ENCODE measurements around the gene PLEKHA7. TPM values are rescaled to one million over a fixed set of nuclear protein-coding genes. Genes with fewer than 3 reads are reported as not detected.
"Not testable (repeated sequence)": the region's sequence is repeated elsewhere in the genome, so short reads cannot be mapped to it uniquely, and the experiment has no call there.

The PLEKHA7 gene
- total RNA-seq, 1 donor from 2014 or later, result 0.78 TPM

DNA sequence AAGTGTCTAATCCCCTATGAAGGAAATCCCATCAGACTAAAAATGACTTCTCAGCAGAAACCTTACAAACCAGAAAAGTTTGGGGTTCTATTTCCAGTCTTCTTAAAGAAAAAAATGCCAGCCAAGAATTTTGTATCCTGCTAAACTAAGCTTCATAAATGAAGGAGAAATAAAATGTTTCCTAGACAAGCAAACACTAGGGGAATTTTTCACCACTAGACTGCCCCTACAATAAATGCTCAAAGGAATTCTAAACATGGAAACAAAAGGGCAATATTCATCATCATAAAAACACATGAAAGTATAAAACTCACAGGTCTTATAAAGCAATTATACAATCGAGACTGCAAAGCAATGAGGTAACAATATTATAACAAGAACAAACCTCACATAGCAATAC lies 124.3 kb downstream of the PLEKHA7 start:
- no peak for DNase-seq (ENCODE audit: low read depth)

DNA sequence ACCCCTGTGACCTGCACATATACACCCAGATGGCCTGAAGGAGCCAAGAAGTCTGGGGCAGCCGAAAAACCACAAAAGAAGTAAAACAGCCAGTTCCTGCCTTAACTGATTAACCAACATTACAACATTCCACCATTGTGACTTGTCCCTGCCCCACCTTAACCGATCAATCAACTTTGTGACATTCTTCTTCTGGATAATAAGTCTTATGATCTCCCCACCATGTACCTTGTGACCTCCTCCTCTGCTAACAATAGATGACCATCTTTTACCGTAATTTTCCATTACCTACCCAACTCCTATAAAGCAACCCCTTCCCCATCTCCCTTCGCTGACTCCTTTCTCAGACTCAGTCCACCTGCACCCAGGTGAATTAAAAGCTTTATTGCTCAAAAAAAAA lies 125.2 kb downstream of the PLEKHA7 start:
- not testable (repeated sequence) for DNase-seq (ENCODE audit: low read depth)

DNA sequence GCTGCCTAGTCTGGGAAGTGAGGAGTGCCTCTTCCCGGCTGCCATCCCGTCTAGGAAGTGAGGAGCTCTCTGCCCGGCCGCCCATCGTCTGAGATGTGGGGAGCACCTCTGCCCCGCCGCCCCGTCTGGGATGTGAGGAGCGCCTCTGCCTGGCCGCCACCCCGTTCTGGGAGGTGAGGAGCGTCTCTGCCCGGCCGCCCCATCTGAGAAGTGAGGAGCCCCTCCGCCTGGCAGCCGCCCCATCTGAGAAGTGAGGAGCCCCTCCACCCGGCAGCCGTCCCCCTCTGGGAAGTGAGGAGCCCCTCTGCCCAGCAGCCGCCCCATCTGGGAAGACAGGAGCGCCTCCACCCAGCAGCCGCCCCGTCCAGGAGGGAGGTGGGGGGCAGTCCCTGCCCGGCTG lies 126.3 kb downstream of the PLEKHA7 start:
- DNase-seq (ENCODE audit: low read depth), result not testable (repeated sequence)

DNA sequence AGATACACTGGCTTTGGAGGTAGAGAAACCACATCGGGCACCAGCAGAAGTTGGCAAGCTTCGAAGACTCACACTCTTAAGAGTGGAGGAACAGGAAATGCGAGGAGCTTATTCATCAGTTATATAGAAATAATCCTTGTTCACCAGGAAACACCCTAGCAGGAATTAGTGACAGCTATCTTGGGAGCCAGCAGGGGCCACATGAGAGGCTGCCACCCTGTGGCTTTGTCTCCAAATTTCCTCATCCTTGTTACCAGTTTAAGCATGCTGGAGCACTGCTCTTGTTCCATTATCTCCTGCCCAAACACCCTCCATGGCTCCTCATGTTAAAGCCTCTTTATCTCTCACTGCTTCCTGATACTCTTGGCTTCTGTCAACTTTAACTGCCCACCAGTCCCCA lies 131.0 kb downstream of the PLEKHA7 start:
- DNase-seq (ENCODE audit: low read depth), result no peak

DNA sequence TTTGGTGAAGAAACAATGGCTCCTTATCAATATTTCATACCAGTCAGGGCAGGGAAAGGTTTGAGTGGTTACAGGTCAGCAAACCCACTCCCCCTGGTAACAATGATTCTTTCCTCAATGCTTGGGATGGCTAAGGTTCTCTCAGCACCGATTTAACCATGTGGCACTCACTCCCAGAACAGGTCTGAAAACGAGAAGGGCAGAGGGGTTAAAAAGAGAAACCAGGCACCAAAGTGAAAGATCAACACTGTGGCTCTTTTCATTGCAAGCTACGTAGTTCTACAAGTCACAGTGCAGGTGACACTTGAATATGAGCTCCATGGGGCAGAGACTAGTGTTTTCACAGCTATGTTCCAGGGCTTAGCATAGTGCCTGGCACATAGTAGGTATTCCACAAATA lies 132.4 kb downstream of the PLEKHA7 start:
- no peak for DNase-seq (ENCODE audit: low read depth)

DNA sequence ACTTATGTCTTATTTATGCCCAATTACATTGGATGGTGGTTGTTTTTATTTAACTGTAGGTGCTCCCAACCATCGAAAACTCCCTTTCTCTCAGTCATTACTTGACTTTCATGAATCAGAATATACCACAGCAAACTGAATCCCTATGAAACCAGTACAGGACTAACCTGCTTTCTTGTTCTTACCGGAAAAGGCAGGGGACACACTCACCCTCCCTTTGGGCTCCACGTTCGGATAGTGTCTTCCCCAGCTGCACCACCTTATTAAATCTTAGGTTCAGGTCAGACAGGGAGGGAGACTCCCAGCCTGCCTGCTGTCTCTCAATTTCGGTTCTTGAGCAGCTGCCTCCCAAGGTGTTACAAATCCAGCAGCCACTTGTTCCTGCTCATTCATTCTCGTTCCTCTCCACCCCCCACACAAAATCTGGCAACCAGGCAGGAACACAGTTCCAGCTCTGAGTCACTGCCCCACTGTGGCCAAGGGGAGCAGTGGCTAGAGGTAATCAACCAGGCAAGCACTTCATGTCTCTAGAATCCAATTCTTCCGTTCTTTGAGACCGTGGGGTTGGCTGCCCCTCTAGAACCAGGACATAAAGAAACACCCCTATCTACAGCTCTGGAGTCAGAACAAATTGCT lies 133.0 kb downstream of the PLEKHA7 start:
- DNase-seq (ENCODE audit: low read depth), result peak; percentile 28

DNA sequence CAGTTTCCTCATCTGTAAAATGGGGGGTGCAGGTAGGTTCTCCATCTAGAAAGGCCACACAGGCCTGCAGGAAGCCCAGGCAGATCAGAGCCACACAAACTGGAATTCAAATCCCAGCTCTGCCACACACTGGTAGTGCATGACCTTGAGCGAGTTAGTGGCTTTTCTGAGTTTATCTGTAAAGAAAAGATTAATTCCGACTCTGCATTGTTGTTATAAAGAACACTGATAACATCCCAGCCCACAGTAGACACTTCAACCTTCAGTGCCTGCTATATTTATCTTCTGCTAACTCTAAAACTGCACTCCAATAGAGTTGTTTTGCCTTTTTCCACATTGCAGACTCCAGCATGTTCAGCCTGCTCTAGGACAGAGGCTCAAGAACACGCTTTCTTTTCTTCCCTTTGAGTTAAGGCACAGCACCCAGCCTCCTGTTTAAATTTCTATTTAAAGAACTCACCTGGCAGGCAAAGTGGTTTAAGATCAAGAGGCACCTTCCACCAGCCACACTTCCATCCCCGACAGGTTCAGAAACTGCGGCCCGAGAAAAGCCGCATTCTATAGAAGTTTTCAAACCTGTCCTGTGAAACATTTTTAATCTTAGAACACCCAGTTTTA lies 133.9 kb downstream of the PLEKHA7 start:
- DNase-seq (ENCODE audit: low read depth), result no peak

DNA sequence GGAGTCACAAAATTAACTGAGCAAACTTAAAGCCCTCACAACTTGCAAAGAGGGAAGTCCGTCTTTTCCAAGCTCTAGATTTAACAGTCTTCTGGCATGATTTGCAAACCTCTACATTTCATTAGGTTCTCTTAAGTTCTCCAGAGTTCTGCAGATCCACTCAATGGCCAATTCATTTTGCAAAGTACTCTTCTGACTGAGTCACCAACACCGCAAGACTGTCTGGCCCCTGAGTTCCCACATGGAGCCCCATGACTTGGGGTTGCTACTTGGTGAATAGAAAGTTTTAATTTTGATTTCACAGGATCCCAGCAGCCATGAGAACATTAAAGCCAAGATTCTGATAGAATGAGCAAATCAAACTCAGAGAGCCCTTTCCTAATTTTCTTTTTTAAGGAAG lies 134.5 kb downstream of the PLEKHA7 start:
- DNase-seq (ENCODE audit: low read depth), result no peak

DNA sequence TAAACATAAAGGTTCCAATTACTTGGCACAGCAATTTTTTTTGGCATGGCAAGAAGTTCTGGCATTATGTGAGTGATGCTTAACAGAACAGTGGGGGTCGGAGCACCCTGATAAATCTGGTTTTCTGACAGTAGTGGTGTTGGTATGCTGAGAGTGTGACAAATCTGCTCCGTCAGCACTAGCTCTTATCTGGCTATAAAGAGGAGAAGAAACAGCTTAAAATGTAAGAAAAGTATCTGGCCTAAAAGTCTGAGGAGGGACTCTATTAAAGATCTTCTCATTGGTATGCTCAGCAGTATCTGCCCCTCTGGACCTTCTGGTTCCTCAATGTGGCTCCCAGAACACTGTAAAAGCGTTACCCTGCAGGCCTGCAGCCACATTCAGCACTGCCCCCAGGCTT lies 137.4 kb downstream of the PLEKHA7 start:
- DNase-seq (ENCODE audit: low read depth), result no peak

DNA sequence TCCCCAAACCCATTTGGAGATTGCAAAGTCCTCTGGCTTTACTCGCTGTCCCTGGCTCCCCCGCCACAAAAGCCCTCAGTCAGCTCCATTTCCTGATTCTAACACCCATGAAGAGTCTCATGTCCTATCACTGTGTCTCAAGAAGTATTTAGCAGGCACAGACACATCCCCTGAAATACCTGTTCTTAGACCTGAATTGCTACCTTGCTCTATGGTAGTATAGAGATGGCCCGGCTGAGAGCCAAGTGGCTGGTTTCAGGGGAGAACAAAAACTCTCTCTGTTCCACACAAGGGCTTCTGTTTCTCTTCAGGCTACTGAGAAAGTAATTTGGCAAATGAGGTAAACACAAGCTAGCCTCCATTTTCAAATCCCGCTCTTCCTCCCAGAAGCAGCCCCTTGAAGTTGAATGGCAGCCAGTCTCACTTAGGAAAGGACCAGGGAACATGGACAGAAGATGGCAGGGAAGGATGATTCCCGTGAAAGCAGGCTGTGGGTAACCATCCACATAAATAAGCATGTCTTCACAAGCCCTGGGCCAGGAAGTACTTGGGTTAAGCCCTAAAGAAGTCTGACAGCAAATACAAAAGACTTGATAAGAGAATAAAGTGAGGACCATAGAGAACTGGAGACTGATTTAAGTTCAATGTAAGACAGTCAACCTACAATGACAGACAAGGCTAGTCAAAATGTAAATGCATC lies 138.0 kb downstream of the PLEKHA7 start:
- no peak for DNase-seq (ENCODE audit: low read depth)

DNA sequence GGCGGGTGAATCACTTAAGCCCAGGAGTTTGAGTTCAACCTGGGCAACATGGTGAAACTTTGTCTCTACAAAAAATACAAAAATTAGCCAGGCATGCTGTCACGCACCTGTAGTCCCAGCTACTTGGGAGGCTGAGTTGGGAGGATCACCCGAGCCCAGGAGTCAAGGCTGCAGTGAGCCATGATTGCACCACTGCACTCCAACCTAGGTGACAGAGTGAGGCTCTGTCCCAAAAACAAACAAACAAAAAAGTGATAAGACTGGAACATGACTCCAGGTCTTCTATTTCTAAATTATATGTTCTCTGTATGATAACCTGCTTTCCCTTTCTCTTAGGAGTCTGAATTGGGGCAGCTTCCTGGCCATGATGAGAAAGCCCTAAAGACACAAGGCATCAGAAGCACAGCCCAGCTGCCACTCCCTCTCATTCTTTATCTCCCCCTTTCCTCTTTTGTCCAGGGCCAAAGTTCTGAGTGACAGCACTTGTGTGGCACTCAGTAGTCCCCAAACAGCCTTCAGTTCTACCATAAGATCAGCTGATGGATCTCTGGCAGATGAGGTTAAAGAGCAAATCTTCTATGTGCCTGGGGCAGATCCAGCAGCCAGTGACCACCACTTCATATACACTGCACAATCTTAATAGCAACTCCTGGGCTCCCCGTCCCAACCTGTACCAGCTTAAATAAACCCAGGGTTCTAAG lies 139.8 kb downstream of the PLEKHA7 start:
- peak; percentile 24 for DNase-seq (ENCODE audit: low read depth)

DNA sequence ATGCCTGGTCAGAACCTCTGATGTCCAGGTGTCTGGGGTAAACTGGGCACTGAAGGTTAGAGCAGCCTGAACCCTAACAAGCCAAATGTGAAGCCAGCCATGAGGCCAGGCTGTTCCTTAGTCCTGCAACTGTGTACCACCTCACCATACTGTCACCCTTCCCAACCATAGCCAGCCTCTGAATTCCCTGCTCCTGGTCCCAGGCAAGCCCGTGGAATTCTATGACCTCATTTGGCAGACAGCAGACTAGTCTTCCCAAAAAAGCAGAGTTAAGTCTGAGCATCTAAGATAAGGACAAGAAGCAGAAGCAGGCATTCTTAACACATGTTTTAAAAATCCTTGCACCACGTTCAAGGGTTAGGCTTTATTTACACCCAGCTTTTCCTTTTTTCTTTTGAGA lies 140.9 kb downstream of the PLEKHA7 start:
- DNase-seq (ENCODE audit: low read depth), result no peak

DNA sequence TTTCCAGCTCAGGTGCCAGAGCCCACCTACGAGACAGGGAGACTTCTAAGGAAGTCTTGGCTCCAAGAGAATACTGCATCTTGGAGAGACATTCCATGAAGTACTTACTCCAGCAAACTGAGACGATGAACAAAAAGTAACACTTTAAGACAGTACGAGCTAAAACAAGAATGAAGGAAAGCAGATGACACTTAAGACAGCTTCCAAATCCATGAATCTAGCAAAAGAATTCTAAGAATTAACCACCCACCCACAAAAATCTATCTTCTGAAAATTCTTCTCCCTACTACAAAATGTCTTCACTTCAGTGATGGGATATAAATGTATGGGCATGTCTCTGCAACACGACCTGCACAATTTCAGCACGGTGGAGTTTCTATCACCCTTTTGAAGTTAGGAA lies 142.8 kb downstream of the PLEKHA7 start:
- DNase-seq (ENCODE audit: low read depth), result no peak

DNA sequence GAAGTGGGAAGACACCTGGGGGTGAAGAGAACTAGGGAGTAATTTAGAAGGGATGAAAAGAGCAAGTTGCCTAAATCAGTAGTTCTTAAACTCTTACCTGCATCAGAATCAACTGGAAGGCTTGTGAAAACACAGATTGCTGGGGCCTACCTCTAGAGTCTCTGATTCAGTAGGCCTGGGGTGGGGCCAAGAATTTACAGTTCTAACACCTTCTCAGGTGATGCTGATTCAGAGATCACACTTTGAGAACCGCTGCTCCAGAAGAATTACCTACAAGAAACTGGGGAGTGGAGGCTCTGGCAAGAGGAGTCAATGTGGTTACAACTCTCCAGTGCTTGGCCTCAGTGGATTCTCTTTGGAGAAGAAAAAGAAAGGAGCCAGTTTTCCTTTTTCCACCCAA lies 147.1 kb downstream of the PLEKHA7 start:
- DNase-seq (ENCODE audit: low read depth), result no peak

DNA sequence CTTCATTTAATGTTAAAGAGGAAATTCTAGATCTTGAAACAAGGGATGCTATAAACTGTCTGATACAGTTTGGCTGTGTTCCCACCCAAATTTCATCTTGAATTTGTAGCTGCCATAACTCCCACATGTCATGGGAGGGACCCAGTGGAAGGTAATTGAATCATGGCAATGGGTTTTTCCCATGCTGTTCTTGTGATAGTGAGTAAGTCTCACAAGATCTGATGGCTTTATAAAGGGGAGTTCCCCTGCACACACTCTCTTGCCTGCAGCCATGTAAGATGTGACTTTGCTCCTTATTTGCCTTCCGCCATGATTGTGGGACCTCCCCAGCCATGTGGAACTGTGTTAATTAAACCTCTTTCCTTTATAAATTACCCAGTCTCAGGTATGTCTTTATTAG lies 149.8 kb downstream of the PLEKHA7 start:
- DNase-seq (ENCODE audit: low read depth), result not testable (repeated sequence)

DNA sequence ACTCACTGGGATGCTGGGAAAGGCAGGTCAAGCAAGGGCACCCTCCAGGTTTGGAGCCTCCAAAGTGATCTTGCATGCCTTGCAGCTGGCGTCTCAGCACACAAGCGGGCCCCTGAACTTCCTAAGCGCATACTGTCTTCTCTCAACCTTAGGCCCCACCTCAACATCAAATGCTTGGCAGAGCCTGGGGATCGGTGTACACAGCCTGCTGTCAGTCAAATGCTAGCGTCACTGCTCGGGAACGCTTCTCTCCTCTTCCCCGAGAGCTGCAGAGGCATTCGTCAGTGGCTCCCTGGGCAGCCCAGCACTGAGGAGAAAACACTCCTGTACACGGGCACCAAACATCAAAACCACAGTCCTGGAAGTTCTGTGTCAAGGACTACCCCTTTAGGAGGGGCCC lies 150.8 kb downstream of the PLEKHA7 start:
- no peak for DNase-seq (ENCODE audit: low read depth)

DNA sequence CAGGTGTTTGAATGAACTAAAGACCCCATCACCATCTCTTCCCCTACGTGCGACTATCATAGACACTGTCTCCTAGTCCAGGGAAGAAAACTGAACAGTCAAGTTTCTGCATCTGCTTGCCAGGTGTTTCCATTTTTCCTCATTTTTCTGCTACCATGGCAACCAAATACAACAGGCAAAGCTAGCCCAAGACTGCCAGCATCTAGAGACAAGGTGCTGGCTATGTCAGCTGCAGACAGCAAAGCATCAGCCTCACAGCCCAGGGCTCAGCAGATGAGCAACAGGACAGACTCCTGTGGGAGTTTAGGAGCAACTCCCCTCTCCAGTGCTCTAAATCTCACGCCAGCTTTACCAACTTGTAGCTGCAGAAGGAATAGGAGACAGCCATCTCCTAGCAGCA lies 151.5 kb downstream of the PLEKHA7 start:
- no peak for DNase-seq (ENCODE audit: low read depth)

DNA sequence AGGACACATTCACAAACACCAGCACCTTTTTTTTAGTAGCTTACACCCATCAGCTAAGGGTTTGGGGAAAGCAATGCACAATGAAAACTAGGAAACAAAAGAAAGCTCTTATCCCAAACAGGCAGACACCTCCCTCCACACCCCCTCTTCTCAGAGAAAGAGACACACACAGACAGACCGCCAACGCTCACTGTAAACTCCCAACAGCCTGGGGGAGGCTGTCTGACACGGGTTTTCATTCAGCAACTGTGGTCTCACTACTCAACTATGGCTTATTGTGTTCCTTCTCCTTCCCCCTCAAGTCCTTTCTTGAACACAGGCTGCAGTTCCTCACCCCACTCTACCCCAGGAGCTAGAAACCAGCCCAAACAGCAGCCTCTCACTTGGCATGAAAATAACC lies 152.4 kb downstream of the PLEKHA7 start:
- no peak for DNase-seq (ENCODE audit: low read depth)

DNA sequence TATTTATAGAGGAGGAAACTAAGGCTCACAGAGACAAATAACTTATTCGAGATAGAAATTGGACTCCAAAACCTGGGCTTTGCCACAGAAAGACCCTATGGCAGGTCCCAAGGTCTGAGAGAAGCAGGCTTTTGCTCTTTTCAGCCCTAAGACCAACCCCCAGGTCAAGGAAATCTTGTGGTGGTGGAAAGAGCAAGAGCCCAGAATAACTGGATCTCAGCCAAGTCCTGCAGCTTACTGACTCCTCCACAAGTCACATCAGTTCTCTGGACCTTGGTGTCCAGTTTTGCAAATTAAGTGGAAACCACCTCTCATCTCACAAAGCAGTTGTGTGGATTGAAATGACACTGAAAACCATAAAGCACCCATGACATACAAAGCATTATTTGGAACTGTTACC lies 153.6 kb downstream of the PLEKHA7 start:
- peak; percentile 6 for DNase-seq (ENCODE audit: low read depth)

DNA sequence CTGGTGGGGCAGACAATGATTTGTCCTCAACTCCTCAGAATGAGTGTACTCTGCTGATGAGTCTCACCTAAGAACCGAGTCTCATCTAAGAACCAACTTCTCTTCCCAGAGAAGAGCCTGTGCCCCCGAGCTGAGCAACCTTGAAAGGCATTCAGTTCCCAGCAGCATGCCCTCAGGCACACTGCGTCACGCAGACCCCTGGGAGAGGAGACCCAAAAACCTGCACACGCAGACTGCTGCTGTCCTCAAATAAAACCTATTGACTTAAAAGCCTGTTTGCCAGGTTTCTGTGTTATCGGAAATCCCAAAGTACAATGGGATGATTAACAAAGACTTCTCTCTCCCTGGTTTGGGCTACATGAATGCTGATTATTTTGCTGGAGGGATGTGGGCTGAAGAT lies 154.6 kb downstream of the PLEKHA7 start:
- DNase-seq (ENCODE audit: low read depth), result no peak

DNA sequence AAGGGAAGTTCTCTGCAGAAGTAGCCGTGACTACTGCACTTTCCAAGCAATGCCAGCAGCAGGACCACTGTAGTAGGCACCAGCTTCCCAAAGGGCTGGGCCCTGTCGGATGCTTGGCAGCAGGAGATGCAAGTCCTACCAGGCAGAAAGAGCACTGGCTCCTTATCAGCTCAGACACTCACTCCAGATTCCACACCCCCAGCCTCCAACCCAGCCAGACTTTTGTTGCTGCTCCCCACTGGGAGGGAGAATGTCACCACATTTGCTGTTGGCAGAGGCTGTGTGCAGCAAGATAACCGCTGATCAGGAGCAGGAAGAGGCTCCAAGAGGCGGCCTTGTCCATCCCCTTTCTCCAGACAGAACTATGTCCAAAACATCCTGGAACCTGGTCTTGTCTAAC lies 157.0 kb downstream of the PLEKHA7 start:
- no peak for DNase-seq (ENCODE audit: low read depth)

DNA sequence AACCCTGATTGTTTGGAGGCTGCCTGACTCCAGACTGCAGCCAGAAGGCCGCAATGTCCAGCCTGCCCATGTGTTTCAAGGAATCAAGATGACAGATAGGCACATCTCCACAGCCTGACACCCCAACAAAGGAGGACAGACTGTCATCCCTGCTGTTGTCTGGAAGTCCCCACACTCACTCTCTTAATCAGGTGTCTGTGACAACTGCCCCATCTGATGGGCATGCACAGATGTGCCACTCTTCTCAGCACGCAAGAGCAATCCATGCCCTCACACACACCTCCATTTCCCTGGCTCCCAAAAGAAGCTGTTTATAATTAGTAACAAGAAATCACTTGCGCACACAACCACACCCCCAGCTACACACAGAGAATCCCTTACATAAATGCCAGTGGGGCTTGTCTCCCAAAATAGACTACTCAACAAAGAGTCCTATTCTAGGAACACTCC lies 158.2 kb downstream of the PLEKHA7 start:
- DNase-seq (ENCODE audit: low read depth), result peak; percentile 62
